Liver (tissue), 9 donors: ENCODE data around the gene METTL8. TPM values are rescaled to one million over a fixed set of nuclear protein-coding genes. Genes with fewer than 3 reads are reported as not detected.
A peak's percentile ranks its signal among the peaks of the same experiment; 100 is the strongest.

ENCODE experiments used
- DNase-seq: peaks from one replicate; pipeline ENCODE4 v3.0.0-alpha.2; 2017; ENCODE audit warnings: low spot score
- H3K27ac ChIP-seq, 2 donors: one replicate each; pipeline ENCODE4 v1.7.0; 2013; ENCODE audit warnings: inconsistent platforms in 2 of 2, low read length in 2 of 2, control low read depth in 1 of 2, low read depth in 1 of 2, mild to moderate bottlenecking in 1 of 2
- H3K27me3 ChIP-seq, 4 donors: one replicate each; pipeline versions ENCODE4 v1.6.1 to v1.7.0; 2013; ENCODE audit warnings: low read length in 3 of 4, inconsistent platforms in 1 of 4, mild to moderate bottlenecking in 1 of 4, moderate library complexity in 1 of 4; ENCODE audit not compliant: control insufficient read depth in 4 of 4, insufficient read depth in 4 of 4
- H3K36me3 ChIP-seq, 4 donors: one replicate each; pipeline versions ENCODE4 v1.6.1 to v1.7.0; 2013; ENCODE audit warnings: low read length in 3 of 4, mild to moderate bottlenecking in 3 of 4, low read depth in 1 of 4, moderate library complexity in 1 of 4; ENCODE audit not compliant: control insufficient read depth in 4 of 4, insufficient read depth in 3 of 4
- H3K4me1 ChIP-seq, 4 donors: one replicate each; pipeline versions ENCODE4 v1.6.1 to v1.7.0; 2013; ENCODE audit warnings: low read length in 3 of 4, mild to moderate bottlenecking in 3 of 4, moderate library complexity in 1 of 4; ENCODE audit not compliant: control insufficient read depth in 4 of 4, insufficient read depth in 4 of 4
- H3K4me3 ChIP-seq, 3 donors: one replicate each; pipeline versions ENCODE4 v1.6.1 to v1.7.0; 2013; ENCODE audit warnings: low read length in 3 of 3, control low read depth in 1 of 3, low read depth in 1 of 3, mild to moderate bottlenecking in 1 of 3
- H3K9ac ChIP-seq, 2 donors: one replicate each; pipeline ENCODE4 v1.7.0; 2013; ENCODE audit warnings: low read length in 2 of 2, mild to moderate bottlenecking in 2 of 2, moderate library complexity in 2 of 2, control low read depth in 1 of 2, low read depth in 1 of 2
- H3K9me3 ChIP-seq, 4 donors: one replicate each; pipeline versions ENCODE4 v1.6.1 to v1.7.0; 2013; ENCODE audit warnings: low read length in 3 of 4; ENCODE audit not compliant: control insufficient read depth in 4 of 4
- ATF3 ChIP-seq: IDR thresholded peaks from 2 replicates; pipeline ENCODE4 v1.6.1; 2016; ENCODE audit warnings: antibody characterized with exemption
- CTCF ChIP-seq: fragments of 150-350 bp; IDR thresholded peaks from 2 replicates; pipeline ENCODE4 v1.5.1; 2017; ENCODE audit warnings: improper control_type of control experiment, low read depth, low read length; ENCODE audit not compliant: missing input control
- EGR1 ChIP-seq, 2 donors: IDR thresholded peaks; 2 replicates each; pipeline ENCODE4 v1.6.1; 2016 to 2018; ENCODE audit warnings: antibody characterized with exemption in 2 of 2, low read depth in 2 of 2
- FOXA1 ChIP-seq: IDR thresholded peaks from 2 replicates; pipeline ENCODE4 v1.6.1; 2016; ENCODE audit warnings: antibody characterized with exemption
- FOXA2 ChIP-seq: IDR thresholded peaks from 2 replicates; pipeline ENCODE4 v1.6.1; 2016; ENCODE audit warnings: antibody characterized with exemption
- GABPA ChIP-seq, 2 donors: IDR thresholded peaks in 1 of 2; conservative IDR thresholded peaks in 1 of 2; 2 replicates each; pipeline ENCODE4 v1.6.1; 2016; ENCODE audit warnings: antibody characterized with exemption in 2 of 2, mild to moderate bottlenecking in 1 of 2, moderate library complexity in 1 of 2
- HNF4A ChIP-seq, 2 donors: conservative IDR thresholded peaks; 2 replicates each; pipeline ENCODE4 v1.6.1; 2016; ENCODE audit warnings: antibody characterized with exemption in 2 of 2, mild to moderate bottlenecking in 2 of 2
- HNF4G ChIP-seq: IDR thresholded peaks from 2 replicates; pipeline ENCODE4 v1.6.1; 2016; ENCODE audit warnings: antibody characterized with exemption
- JUND ChIP-seq, 2 donors: IDR thresholded peaks; 2 replicates each; pipeline ENCODE4 v1.6.1; 2016; ENCODE audit warnings: antibody characterized with exemption in 2 of 2
- MAX ChIP-seq: IDR thresholded peaks from 2 replicates; pipeline ENCODE4 v1.6.1; 2016; ENCODE audit warnings: antibody characterized with exemption
- NR2F2 ChIP-seq: IDR thresholded peaks from 2 replicates; pipeline ENCODE4 v1.6.1; 2016; ENCODE audit warnings: antibody characterized with exemption
- RAD21 ChIP-seq, 2 donors: IDR thresholded peaks; 2 replicates each; pipeline ENCODE4 v1.6.1; 2016; ENCODE audit warnings: antibody characterized with exemption in 2 of 2, mild to moderate bottlenecking in 2 of 2
- REST ChIP-seq: IDR thresholded peaks from 2 replicates; pipeline ENCODE4 v1.6.1; 2016; ENCODE audit warnings: antibody characterized with exemption, mild to moderate bottlenecking
- RXRA ChIP-seq, 2 donors: IDR thresholded peaks; 2 replicates each; pipeline ENCODE4 v1.6.1; 2017 to 2018; ENCODE audit warnings: antibody characterized with exemption in 2 of 2, mild to moderate bottlenecking in 1 of 2
- TAF1 ChIP-seq: conservative IDR thresholded peaks from 2 replicates; pipeline ENCODE4 v1.6.1; 2016; ENCODE audit warnings: antibody characterized with exemption, mild to moderate bottlenecking
- YY1 ChIP-seq: IDR thresholded peaks from 2 replicates; pipeline ENCODE4 v1.6.1; 2016; ENCODE audit warnings: antibody characterized with exemption, mild to moderate bottlenecking
- ZBTB33 ChIP-seq: IDR thresholded peaks from 2 replicates; pipeline ENCODE4 v1.6.1; 2016; ENCODE audit warnings: antibody characterized with exemption
- WGBS: extraction: QIAGEN DNeasy Blood & Tissue Kit; methylation state at CpG from one replicate; pipeline ENCODE4 v1.1.7; 2013; 5-methylcytosine and 5-hydroxymethylcytosine counted together
- polyA plus RNA-seq, 2 donors: library from polyadenylated mRNA; stranded (reverse) in 1 of 2; unstranded in 1 of 2; fragments of 200-250 nt in 1 of 2; fragments of >200 nt in 1 of 2; fragmentation: Nextera tagmentation in 1 of 2; extraction: Ambion mirVana in 1 of 2; gene quantifications; one replicate each; pipeline versions ENCODE4 v1.2.1 to v1.2.3, GENCODE V29; 2013 to 2015
- total RNA-seq, 2 donors: library from RNA; depleted of rRNA; stranded (reverse); fragments of >200 nt; gene quantifications; one replicate each; pipeline ENCODE4 v1.2.3, GENCODE V29; 2014
- donor health status: healthy.
- donor health status: healthy.
- donor health status: healthy.
- donor health status: healthy.
- donor health status: healthy.

The METTL8 gene
- total and polyA plus RNA-seq, 4 donors = 3.6 to 8.1 (median 5.9) TPM

- Histone ChIP-seq H3K4me1 (peaks cover 0 to 2% (median 0%) of the 10 kb centered on the region in 4 donors), H3K27me3 (no peaks in the 10 kb centered on the region), H3K9ac (no peak overlapping the region), H3K27ac (no peak overlapping the region), H3K4me3 (peak overlapping the region in 2 of 3 donors; percentile 11 to 14), H3K9me3 (no peaks in the 10 kb centered on the region), H3K36me3 (no peaks in the 10 kb centered on the region)
- no peak for DNase-seq
- WGBS = 74% methylated on average over 8 of the region's 8 CpGs
- TF ChIP-seq GABPA (IDR thresholded peaks at IDR 0.05 in 1 of 2, conservative IDR thresholded peaks at IDR 0.05 in 1 of 2) (no peak), YY1 (no peak), ZBTB33 (no peak), HNF4G (no peak), HNF4A (conservative IDR thresholded peaks at IDR 0.05) (no peak), JUND (IDR thresholded peaks at IDR 0.05) (no peak), TAF1 (no peak), RAD21 (IDR thresholded peaks at IDR 0.05) (no peak), REST (no peak), EGR1 (IDR thresholded peaks at IDR 0.05; ENCODE audit: low read depth in 2 of 2) (no peak), FOXA2 (no peak), FOXA1 (no peak), MAX (no peak), CTCF (no peak), NR2F2 (no peak), RXRA (IDR thresholded peaks at IDR 0.05) (no peak), ATF3 (no peak)
Observed at GRCh38 chr2:171409436-171409971, 24.3 kb downstream of the METTL8 start.
